ENCODE data around the gene IGFBP4.

The IGFBP4 gene

DNA sequence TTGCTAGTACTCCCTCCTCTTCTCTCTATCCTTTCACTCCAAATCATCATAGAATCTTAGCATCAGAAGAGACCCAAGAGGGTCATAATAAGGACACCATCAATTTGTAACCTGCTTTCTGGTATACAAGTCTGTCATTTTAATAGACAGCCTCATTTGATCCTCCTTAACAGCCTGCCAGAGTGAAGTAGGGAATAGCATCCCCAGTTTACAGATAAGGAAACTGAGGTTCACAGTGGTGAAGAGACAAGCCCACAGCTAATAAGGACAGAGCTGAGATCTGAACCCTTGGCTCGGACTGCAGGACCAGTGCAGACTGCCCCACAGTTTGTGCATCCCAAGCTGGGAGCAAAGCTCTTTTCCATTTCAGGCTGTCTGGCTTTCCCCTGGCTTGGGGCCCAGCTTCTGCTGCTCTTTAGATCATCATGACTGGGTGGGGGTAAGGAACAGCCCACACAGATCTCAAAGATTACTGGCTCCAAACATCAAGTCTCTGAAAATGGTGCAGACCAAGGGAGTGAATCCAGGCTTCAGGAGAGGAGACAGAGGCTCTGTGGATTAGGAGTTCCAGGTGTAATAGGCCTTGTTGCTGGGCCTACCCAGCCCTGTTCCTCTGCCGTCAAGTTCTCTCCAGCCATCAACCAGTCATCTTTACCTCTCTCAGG lies 10.3 kb upstream of the IGFBP4 start:
- DNase-seq (ENCODE audit: low spot score): no peak

DNA sequence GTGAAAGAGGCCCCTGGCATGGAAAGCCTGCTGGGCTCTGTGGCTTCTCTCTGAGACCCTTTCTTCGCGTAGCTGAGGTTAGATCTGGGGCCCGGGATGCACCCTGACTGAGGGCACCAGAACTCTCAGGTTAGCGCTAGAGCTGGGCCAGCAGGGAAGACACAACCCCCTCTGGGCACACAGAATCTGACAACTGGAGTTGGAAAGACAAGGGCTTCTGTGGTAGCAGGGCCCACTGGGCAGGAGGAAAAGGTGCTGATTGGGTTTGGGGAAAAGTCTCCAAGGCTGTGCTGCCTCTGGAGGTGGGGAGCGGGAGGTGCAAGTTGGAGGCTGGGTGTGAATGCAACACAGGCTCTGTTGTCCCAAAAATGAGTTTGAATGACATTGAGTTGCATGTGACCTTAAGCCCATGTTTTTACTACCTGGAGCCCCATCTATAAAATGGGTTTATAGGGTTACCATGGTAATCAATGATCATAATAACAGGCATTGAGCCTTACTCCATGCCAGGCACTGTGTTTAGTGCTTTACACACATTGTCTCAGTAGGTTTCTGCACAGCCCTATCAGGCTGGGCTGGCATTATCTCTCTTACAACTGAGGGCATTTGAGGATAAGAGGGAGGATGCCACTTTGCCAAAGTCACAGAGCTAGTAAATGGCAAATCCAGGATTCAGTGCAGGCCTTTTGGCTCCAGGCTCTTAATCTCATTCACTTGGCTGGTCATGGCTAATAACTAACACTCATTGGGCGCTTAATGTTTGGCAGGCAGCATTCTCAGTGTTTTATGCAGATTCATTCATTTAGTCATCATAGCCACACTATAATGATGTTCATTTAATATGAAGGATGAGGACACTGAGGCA lies 9.5 kb upstream of the IGFBP4 start:
- DNase-seq (ENCODE audit: low spot score): no peak

DNA sequence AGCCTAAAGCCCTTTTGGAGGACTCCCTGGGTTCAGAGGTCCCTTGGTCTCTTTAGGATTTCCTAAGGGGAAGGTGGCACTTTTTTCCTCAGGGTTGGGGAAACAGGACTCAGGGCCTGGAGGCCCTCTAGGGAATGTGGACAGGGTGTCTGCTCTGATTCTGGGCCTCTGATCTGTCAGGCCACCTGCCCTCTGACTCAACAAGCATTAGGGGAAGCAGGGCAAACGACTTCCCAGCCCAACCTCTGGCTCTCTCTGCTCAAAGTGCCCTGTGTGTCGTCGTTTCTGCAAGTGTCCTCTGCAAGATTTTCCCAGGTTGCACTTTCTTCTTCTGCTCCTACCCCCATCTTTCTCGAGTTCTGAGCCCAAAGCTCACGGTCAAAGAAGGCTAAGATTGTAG lies 6.6 kb upstream of the IGFBP4 start:
- no peak for DNase-seq (ENCODE audit: low spot score)

DNA sequence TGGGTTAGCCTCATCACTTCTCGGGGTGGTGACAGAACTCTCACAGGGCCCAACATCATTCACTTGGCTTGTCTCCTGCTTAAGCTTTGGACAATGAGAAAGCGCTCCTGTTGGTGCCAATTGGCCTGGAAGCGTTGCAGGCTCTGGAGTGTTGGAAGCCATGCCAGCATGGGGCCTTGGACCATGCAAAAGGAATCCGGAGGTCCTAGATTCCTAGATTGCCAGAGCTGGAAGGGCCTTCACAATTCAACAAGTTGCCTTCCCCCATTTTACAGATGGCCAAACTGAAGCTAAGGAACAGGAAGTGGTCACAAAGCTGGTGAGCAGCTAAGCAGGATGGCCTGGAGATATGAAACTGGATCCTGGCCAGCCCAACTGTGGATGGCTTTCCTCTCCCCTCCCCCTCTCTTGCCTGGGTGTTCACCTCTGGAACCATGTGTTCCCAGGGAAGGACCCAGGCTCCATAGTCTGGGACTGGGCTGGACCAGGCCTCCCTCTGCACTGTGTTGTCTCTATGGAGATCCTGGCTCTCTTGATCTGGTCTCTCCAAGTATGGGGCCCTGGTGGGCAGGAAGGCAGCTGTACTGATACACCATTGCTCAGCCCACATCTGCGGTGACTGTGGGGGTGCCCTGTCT lies 6.0 kb upstream of the IGFBP4 start:
- DNase-seq (ENCODE audit: low spot score): no peak

DNA sequence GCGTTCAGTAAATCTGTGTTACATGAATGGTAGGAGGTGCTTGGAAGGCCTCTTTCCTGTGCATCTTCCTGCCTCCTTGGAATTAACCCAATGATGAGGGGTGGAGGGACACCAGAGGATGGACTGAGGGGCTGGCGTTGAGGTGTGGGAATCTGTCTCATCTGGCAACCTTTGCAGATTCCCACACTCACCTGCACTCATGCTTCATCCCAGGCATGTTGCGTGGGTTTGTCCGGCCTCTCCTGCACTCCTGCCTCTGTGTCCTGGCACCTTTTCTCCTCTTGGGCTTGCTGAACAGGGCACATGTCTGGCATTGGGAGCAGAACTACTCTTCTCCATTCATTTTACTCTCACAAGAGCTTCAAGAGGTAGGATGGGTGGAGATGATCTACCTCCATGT lies 3.1 kb upstream of the IGFBP4 start:
- no peak for DNase-seq (ENCODE audit: low spot score)

DNA sequence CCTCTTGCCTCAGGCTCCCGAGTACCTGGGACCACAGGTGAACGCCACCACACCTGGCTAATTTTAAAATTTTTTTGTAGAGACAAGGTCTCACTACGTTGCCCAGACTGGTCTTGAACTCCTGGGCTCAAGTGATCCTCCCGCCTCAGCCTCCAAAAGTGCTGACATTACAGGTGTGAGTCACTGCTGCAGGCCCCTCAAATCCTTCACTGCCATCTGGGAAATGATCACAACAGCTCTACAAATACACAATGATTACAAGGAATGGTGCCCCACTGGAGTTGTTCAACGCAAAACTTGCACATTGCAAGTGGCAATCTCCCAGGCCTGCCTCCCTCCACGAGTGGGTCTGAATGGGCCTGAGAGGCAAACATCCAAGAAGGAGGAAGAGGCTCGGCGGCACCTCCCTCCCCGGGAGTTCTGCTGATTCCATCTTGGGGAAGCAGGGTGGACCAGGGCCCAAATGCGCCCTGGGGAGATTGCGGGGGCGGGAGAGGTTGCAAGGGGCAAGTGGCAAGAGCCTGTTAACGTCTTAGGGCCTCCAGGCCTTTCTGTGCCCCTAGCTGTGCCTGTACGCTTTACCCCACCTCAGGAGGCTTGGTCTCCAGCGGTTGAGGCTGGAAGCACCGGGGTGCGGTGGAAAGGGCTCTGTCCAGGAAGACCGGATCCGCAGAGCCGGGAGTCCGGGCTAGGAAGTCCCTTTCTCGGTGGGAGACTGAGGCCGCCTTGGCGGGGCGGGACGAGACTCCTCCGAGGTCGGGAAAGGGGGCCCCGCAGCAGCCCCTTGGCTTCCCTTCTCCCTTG lies 656 bp upstream of the IGFBP4 start:
- DNase-seq (ENCODE audit: low spot score): peak; percentile 51

DNA sequence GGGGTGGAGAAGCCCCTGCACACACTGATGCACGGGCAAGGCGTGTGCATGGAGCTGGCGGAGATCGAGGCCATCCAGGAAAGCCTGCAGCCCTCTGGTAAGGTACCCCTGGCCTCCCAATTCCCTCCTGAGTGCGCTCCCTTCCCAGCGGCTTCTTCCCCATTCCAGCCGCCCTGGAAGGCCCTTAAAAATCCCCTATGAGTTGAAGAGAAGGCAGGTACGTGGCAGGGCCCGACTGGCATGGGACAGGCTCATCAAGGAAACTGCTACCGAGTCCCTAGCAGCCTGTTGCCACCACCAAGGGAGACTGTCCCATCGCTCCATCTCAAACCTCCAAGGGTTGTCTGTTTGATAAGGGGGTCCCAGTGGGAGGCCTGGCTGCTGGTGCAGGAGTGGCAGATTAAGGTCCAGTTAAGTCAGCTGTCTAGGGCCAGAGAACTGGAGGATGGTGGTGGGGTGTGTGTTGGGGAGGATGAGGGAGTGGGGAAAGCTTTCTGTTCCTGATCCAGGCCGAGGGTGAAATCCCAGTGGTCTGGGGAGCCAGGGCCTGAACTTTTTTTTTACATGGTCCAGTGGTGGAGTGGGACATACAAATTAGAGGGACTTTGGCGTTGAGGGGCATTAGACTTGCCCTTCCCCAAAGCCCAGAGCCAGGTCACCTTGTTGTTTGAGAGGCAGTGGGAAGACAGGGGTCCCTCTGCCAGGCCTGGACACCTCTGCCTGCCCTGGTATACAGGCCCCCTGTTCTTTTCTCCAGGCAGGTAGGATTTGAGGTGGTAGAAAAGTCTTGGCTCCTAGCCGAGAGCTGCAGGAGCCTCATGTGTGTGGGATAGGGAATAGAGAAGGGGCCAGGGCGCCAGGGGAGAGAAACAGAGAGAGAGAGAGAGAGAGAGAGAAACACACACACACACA lies 994 bp downstream of the IGFBP4 start:
- no peak for DNase-seq (ENCODE audit: low spot score)

DNA sequence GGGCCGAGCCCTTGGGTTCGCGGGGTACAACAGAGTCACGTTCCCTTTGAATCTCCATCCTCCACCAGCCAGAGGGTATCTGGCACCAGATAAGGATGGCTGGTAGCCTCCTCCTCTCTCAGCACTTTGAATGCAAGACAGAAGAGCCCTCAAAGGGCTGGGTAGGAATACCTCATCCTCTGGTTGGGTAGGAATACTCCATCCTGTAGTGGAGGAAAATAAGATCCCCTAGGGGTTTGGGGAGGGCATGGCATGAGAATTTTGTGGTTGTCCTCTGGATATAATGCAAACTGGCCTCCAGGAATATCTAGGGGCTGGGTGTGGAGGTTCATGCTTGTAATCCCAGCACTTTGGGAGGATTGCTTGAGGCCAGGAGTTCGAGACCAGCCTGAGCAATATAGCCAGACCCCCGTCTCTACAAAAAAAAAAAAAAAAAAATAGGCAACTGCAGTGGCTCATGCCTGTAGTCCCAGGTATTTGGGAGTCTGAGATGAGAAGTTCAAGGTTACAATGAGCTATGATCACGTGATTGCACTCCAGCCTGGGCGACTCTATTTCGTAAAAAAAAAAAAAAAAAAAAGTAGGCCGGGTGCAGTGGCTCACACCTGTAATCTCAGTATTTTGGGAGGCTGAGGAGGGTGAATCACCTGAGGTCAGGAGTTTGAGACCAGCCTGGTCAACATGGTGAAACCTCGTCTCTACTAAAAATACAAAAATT lies 2.7 kb downstream of the IGFBP4 start:
- no peak for DNase-seq (ENCODE audit: low spot score)

DNA sequence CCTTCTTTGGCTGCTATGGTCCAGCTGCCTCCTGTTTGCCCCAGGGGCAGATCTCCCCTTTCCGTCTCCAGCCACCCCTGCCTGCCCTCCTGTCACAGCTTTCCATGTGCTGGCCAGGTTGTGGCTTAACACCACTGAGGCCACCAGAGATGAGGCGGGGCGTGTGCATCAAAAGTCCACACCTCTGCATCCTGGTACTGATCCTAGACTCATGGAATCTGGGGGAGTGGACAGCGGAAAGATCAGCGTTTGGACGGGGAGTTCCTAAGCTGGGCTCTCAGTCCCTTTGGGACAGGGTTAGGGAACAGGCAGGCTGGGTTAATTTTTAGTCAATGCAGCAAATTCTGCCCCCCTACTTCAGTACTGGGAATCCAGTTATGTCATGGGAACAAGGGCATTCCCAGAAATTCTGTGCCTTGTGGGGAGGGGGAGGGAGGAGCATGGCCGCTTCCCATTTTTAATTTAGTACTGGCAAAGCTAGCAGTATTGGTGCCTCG lies 3.9 kb downstream of the IGFBP4 start:
- no peak for DNase-seq (ENCODE audit: low spot score)

DNA sequence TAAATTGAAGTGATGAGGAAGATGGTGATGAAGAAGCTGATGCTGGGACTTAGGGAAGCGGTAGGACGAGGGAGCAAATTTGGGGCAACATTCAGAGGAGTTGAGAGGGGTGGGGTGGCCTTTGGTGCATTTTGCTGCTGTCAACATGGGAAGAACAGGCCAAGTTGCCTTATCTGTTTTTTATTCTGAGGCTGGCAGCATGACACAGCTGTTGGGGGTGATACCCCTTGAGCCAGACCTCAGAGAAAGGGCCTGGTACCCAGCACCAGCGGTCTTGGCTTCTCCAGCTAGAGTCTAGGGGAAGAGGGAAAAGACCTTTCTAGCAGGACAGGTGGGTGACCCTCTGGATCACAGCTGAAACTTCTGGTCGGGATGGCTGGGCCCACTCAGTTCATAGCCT lies 4.6 kb downstream of the IGFBP4 start:
- DNase-seq (ENCODE audit: low spot score): no peak

DNA sequence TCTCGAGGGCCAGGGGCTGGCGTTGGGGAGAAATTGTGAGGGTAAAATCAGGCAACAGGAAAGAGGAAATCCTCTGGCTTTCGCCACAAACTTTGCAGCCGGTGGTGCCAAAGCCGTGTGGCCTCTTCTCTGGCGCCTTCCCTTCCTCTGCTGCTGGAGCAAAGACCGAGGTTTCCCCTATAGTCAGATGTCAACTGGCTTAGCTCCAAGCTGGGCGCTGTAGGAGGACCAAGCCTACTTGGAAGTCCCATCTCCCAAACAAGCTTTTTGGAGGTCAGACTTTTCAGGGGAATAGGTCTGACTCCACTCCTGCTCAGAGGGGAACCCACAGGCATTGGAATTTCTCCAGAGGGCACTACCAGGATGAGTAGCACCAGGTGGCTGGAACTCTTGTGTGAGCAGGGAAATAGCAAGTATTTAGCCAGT lies 5.0 kb downstream of the IGFBP4 start:
- DNase-seq (ENCODE audit: low spot score): no peak

DNA sequence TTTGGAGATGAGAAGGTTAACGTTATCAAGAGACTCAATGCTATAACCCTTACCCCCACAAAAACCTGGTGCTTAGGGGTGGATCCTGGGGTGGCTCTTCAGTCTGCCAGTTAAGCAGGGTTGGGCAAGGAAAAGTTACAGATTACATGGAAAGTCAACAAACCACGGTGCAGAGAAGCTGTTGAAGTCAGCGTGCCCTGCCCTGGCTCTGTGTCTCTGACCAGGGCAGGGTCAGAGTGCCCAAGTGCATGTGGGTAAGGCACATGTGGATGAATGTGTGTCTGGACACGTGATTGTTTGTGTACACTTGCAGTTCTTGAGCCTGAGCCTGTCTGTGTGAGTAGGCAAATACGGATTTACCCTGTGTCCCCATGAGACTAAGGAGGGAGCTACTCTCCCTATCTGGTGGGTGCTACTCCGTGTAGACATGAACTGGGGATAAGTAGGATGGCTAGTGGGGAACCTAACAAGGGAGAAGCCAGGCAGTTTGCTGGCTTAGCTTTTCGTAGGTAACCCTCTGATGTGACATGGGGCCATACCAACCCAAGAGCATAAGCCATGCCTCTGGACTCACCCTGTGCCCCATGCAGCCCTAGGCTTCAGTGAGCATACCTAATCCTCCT lies 5.5 kb downstream of the IGFBP4 start:
- peak; percentile 34 for DNase-seq (ENCODE audit: low spot score)

DNA sequence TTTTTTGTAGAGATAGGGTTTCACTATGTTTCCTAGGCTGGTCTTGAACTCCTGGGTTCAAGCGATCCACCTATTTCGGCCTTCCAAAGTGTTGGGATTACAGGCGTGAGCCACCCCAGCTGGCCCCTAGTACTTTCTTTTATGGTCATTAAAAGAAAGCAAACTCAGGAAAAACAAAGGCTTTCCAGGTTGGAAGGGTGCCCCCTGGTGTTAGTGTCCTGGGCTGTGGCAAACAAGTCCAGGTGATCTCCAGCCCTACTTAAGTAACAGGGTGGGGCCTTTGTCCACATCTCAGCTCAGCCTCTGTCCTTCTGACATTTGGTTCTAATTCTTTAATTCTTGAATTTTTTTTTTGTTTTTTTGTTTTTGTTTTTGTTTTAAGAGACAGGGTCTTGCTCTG lies 6.9 kb downstream of the IGFBP4 start:
- DNase-seq (ENCODE audit: low spot score): peak; percentile 79

DNA sequence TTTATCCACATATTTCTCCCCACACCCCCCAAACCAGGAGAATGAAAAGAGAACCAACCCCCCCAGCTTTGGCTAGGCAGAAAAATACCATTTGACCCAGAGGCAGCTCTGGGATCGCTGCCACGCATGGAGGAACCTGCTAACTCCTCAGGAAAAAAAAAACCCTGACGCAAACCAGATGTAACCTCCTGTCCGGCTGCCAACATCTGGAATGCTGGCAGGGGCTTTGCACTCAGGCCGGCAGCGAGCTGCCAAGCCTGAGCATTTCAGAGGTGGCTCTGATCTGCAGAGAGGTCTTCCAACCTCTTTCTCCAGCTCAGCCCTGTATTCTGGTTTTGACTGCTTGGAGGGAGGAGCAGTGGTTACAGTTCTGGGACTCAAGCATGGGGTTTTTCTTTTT lies 8.2 kb downstream of the IGFBP4 start:
- DNase-seq (ENCODE audit: low spot score): no peak

DNA sequence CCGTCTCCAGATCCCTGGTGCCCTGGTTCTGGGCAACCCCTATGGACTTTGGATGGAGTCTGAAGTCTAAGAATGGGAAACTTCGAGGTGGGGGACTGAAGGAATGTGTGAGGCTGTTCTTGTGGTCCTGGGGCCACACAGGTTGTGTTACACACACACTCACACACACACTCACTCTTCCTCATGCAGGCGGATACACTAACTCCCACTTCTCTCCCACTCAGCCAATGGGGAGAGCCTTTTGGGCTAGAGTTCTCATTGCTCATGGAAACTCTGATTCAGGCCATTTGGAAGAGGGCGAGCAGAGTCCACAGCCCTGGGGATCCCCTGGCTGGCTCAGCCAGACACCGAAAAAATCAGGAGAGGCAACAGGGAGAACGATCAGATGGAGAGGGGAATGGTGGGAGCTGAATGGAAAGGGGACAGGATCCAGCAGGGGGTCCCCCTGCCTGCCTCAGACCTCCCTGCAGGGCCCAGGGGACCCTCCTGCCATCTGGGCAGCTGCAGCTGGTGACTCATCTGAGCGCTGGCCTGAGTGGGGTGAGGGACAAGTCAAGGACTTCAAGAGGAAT lies 9.1 kb downstream of the IGFBP4 start:
- DNase-seq (ENCODE audit: low spot score): no peak

DNA sequence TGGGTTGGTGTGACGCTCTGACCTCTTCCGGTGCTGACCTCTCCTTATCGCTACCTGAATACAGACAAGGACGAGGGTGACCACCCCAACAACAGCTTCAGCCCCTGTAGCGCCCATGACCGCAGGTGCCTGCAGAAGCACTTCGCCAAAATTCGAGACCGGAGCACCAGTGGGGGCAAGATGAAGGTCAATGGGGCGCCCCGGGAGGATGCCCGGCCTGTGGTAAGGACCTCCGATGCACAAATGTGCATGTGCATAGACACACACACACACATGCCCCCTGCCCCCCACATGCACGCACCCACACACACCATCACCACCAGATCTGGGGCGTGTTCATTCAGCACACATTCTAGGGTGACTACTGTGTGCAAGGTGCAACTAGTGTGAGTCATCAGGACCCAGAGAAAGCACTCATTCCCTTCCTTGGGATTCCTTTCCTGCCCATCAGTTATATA lies 9.7 kb downstream of the IGFBP4 start:
- DNase-seq (ENCODE audit: low spot score): no peak

DNA sequence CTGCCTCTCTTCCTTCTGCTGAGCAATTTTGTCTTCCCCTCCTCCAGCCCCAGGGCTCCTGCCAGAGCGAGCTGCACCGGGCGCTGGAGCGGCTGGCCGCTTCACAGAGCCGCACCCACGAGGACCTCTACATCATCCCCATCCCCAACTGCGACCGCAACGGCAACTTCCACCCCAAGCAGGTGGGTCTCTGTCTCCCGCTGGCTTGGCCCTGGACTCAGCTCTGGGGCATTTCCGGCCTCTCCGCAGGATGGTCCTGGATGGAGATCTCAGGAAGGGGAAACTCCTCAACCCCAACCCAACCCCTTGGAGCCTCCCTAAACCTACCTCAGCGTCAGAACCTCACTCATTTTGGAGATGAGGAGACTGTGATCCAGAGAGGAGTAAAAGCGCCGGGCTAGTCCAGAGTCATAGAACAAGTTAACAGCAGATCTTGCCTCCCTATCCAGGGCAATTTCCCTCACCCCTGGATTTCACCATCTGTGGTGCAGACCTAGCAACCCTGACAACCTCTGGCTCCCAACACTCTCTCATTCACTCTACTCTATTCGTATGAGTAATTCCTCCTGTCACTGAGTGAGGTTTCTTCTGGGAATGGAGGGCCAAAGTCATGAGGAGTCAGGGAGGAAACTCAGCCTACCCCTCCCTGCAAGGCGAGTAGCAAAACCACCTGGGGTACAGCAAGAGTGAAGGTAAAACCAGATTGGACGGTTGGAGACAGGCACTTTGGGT lies 10.8 kb downstream of the IGFBP4 start:
- DNase-seq (ENCODE audit: low spot score): no peak

DNA sequence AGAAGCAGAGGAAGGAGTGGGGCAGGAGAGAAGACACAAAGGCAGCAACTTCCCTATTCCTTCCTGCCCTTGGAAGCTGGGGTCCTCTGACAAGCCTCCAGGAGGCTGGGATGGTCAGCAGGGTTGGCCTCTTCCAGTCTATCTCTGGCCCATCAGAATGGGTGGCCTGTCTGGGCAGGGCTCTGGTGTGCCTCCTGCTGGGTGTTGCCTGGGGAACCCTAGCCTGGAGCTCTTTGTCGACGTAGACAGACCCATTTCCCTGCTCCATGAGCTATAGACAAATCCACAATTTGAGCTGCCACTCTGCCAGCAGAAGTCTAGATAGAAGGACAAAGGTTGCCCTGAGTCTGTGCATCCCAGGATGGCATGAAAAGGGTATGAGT lies 11.4 kb downstream of the IGFBP4 start:
- DNase-seq (ENCODE audit: low spot score): no peak
